ENCODE results near the gene RAB1B. TPM values are rescaled to one million over a fixed set of nuclear protein-coding genes. Genes with fewer than 3 reads are reported as not detected.

The RAB1B gene
- polyA plus RNA-seq (2013): 73.6 TPM

DNA sequence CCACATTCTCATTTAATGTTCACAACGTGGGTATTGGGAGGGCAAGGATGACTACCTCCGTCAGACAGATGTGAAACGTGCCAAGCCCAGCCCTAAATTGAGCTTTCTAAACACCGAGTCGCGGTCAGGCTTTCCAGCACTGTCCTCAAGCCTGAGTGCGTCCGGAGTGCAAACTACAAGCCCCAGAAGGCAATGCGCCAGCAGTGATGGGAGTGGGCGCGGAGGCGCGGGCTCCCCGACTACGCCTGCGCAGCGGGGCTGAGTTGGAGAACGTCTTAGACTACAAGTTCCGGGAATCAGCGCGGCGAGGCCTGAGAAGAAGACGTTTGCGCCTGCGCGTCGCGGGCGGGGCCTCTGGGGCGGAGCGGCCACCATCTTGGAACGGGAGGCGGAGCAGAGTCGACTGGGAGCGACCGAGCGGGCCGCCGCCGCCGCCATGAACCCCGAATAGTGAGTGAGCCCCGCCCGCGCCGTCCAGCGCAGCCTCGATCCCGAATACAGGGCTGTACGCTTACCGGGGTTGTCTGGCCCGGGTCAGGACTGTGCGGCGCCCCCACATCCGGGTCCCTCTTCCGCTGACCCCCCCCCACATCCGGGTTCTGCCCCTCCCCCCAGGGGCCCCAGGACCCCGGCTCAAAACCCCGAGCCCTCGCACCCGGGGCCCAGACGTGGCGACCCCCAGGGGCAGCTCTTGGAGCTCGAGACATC is at the start of gene RAB1B:
Gene RAB1B (plus strand): TSS at position 396 of the 708 bp plus-strand sequence. CDS start 41 bp downstream, at position 437.
- H3K36me3 ChIP-seq (ENCODE audit: control insufficient read depth in 4 of 4, insufficient read depth in 4 of 4, low read length in 3 of 4): peaks cover 11 to 27% (median 24%) of the 10 kb centered on the region in 4 experiments
- H3K4me3 ChIP-seq (ENCODE audit: control insufficient read depth in 1 of 7, extremely low read depth in 1 of 7, insufficient read depth in 4 of 7, low read depth in 2 of 7, low read length in 6 of 7): peak within 1 kb of the TSS; percentile 74 to 96 (median 89)
- ChIA-PET CTCF (interaction anchor here (0.7 to 5.6 kb wide), 4 partner anchors 9 to 195 kb away, joined by 3 to 36 read pairs (median 8); partner anchors contain the start of gene YIF1A), POLR2A (interaction anchor here (0.7 to 1.4 kb wide), 4 partner anchors 9 to 149 kb away, joined by 3 to 6 read pairs (median 4); no protein-coding TSS in a partner anchor)
- peak; percentile 99 for DNase-seq
- no peaks in the 10 kb centered on the region for H3K27me3 ChIP-seq (replicated peaks in 2 of 5; ENCODE audit: control insufficient read depth in 4 of 5, insufficient read depth in 5 of 5, low read length in 4 of 5)
- peak within 1 kb of the TSS; percentile 64 to 88 for H3K27ac ChIP-seq (ENCODE audit: insufficient read depth in 1 of 2, low read depth in 1 of 2, low read length in 2 of 2, poor library complexity in 1 of 2, severe bottlenecking in 2 of 2)
- H3K9me3 ChIP-seq (ENCODE audit: control extremely low read depth in 1 of 5, control insufficient read depth in 4 of 5, insufficient read depth in 2 of 5, low read depth in 1 of 5, low read length in 4 of 5): no peaks in the 10 kb centered on the region
- peaks cover 5 to 29% (median 26%) of the 10 kb centered on the region in 4 experiments for H3K4me1 ChIP-seq (ENCODE audit: control extremely low read depth in 1 of 4, control insufficient read depth in 4 of 4, insufficient read depth in 4 of 4, low read length in 3 of 4)
- WGBS (ENCODE audit: insufficient coverage): 0% methylated on average over 29 of the region's 64 CpGs

DNA sequence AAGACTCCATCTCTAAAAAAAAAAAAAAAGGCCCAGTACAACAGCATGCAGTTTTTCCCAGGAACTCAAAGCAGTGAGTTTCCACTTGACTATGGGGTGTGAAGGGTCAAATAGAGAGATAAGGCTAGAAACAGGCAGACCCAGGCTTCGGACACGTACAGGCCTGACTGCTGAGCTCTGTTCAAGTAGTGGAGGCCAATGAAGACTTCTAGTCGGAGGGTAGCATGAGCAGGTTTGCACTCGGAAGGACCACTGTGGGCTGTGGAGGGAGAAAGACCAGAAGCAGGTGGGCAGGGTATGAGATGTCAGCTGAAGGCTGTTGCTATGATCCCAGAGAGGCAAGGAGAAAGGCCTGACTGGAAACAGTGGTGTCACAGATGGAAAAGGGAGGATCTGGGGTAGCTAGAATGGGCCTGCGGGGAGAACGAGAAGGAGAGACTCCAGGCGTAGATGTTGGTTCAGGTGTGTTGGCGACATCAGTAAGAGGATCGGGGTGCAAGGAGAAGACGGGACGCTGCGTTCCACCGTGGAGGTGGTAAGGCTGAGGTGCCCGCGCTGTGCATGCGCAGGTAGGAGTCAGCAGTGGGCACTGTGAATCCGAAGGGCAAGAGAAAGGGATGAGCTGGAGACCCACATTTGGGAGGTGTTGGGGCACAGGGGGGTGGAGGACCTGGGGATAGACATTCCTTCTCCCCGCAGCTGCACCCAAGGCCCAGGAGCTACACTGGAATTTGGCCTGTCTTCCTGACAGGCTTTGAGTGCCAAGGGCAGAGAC is 49.4 kb upstream of the RAB1B start:
- H3K36me3 ChIP-seq (ENCODE audit: control insufficient read depth in 4 of 4, insufficient read depth in 4 of 4, low read length in 3 of 4): peaks cover 16 to 62% (median 36%) of the 10 kb centered on the region in 4 experiments
- H3K9me3 ChIP-seq (ENCODE audit: control extremely low read depth in 1 of 5, control insufficient read depth in 4 of 5, insufficient read depth in 2 of 5, low read depth in 1 of 5, low read length in 4 of 5): no peaks in the 10 kb centered on the region
- peaks cover 0 to 8% (median 2%) of the 10 kb centered on the region in 4 experiments for H3K4me1 ChIP-seq (ENCODE audit: control extremely low read depth in 1 of 4, control insufficient read depth in 4 of 4, insufficient read depth in 4 of 4, low read length in 3 of 4)
- CTCF ChIA-PET: interaction anchor here (1.1 to 8.0 kb wide), 5 partner anchors 9 to 65 kb away, joined by 3 to 100 read pairs (median 4); partner anchors contain the start of gene YIF1A
- 96% methylated on average over 16 of the region's 18 CpGs for WGBS (ENCODE audit: insufficient coverage)
- POLR2A ChIA-PET: no interaction called here
- no peaks in the 10 kb centered on the region for H3K27me3 ChIP-seq (replicated peaks in 2 of 5; ENCODE audit: control insufficient read depth in 4 of 5, insufficient read depth in 5 of 5, low read length in 4 of 5)
- H3K27ac ChIP-seq (ENCODE audit: insufficient read depth in 1 of 2, low read depth in 1 of 2, low read length in 2 of 2, poor library complexity in 1 of 2, severe bottlenecking in 2 of 2): no peak overlapping the region
- no peak for DNase-seq
- H3K4me3 ChIP-seq (ENCODE audit: control insufficient read depth in 1 of 7, extremely low read depth in 1 of 7, insufficient read depth in 4 of 7, low read depth in 2 of 7, low read length in 6 of 7): no peak overlapping the region

DNA sequence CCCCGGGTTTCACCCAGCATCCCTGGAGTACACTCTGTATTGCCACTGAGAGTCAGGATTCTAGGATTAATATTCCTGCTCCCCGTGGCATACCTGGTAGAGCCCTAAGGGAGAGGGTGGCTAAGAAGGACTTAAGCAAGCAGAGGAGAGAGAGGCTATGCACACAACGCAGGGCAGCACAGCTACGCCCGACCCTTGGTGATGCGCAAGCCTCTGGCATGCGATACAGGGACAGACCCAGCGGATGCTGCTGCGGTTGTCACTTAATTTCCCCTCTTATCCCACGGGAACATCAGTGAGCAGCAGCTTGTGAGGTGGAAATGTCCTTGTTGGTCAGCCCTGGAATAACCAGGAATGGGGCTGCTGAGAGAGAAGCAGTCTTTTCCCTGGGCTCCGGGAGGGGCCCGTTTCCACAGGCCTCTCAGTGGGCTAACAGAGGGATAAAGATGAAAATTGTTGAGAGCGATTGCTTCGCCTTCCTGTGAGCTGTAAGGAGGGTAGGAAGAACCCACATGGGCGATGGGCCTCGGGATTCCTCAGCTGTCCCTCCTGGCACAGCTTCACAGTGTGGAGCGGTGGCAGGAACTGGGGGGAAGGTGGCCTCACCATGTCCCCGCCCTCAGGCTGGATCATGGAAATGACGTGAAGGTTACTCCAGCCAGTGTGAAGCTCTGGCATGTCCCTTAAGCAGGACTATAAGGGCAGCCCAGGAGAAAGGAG is 48.4 kb upstream of the RAB1B start:
- Histone ChIP-seq H3K9me3 (ENCODE audit: control extremely low read depth in 1 of 5, control insufficient read depth in 4 of 5, insufficient read depth in 2 of 5, low read depth in 1 of 5, low read length in 4 of 5) (no peaks in the 10 kb centered on the region), H3K27me3 (replicated peaks in 2 of 5; ENCODE audit: control insufficient read depth in 4 of 5, insufficient read depth in 5 of 5, low read length in 4 of 5) (no peaks in the 10 kb centered on the region), H3K4me3 (ENCODE audit: control insufficient read depth in 1 of 7, extremely low read depth in 1 of 7, insufficient read depth in 4 of 7, low read depth in 2 of 7, low read length in 6 of 7) (no peak overlapping the region), H3K36me3 (ENCODE audit: control insufficient read depth in 4 of 4, insufficient read depth in 4 of 4, low read length in 3 of 4) (peaks cover 18 to 71% (median 41%) of the 10 kb centered on the region in 4 experiments), H3K4me1 (ENCODE audit: control extremely low read depth in 1 of 4, control insufficient read depth in 4 of 4, insufficient read depth in 4 of 4, low read length in 3 of 4) (peaks cover 0 to 8% (median 2%) of the 10 kb centered on the region in 4 experiments), H3K27ac (ENCODE audit: insufficient read depth in 1 of 2, low read depth in 1 of 2, low read length in 2 of 2, poor library complexity in 1 of 2, severe bottlenecking in 2 of 2) (no peak overlapping the region)
- ChIA-PET POLR2A (no interaction called here), CTCF (interaction anchor here (0.8 to 8.0 kb wide), 6 partner anchors 18 to 64 kb away, joined by 3 to 100 read pairs (median 3); partner anchors contain the start of gene YIF1A)
- 98% methylated on average over 18 of the region's 19 CpGs for WGBS (ENCODE audit: insufficient coverage)
- no peak for DNase-seq

DNA sequence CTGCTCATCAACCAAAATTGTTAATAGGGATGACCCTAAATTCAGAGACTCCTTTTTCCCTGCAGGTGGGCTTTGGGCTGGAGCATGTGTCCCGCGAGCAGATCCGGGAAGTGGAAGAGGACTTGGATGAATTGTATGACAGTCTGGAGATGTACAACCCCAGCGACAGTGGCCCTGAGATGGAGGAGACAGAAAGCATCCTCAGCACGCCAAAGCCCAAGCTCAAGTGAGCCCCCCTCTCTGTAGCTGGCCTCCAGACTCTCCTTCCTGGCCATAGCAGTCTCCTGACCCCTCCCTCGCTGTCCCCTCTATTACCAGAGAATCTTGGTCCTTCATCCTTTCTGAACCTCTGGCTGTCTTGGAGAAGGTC is 47.9 kb upstream of the RAB1B start:
- 94% methylated on average over 6 of the region's 6 CpGs for WGBS (ENCODE audit: insufficient coverage)
- Histone ChIP-seq H3K27ac (ENCODE audit: insufficient read depth in 1 of 2, low read depth in 1 of 2, low read length in 2 of 2, poor library complexity in 1 of 2, severe bottlenecking in 2 of 2) (no peak overlapping the region), H3K36me3 (ENCODE audit: control insufficient read depth in 4 of 4, insufficient read depth in 4 of 4, low read length in 3 of 4) (peaks cover 18 to 74% (median 41%) of the 10 kb centered on the region in 4 experiments), H3K9me3 (ENCODE audit: control extremely low read depth in 1 of 5, control insufficient read depth in 4 of 5, insufficient read depth in 2 of 5, low read depth in 1 of 5, low read length in 4 of 5) (no peaks in the 10 kb centered on the region), H3K4me1 (ENCODE audit: control extremely low read depth in 1 of 4, control insufficient read depth in 4 of 4, insufficient read depth in 4 of 4, low read length in 3 of 4) (peaks cover 0 to 8% (median 2%) of the 10 kb centered on the region in 4 experiments), H3K4me3 (ENCODE audit: control insufficient read depth in 1 of 7, extremely low read depth in 1 of 7, insufficient read depth in 4 of 7, low read depth in 2 of 7, low read length in 6 of 7) (no peak overlapping the region), H3K27me3 (replicated peaks in 2 of 5; ENCODE audit: control insufficient read depth in 4 of 5, insufficient read depth in 5 of 5, low read length in 4 of 5) (no peaks in the 10 kb centered on the region)
- POLR2A ChIA-PET: no interaction called here
- CTCF ChIA-PET: interaction anchor here (0.8 to 8.0 kb wide), 6 partner anchors 18 to 64 kb away, joined by 3 to 100 read pairs (median 3); partner anchors contain the start of gene YIF1A
- no peak for DNase-seq

DNA sequence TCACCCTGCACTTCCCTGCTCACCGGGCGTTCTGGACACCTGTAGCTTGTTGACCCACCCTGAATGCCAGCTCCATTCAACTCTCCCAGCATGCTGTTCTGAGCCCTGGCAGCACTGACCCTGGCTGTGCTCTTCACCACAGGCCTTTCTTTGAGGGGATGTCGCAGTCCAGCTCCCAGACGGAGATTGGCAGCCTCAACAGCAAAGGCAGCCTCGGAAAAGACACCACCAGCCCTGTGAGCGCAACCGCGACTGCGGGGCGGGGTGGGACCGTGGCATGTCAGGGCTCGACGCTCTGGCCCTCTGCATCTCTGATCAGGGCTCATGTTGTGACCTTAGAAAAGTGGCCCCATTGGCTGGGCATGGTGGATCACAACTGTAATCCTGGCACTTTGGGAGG is 47.4 kb upstream of the RAB1B start:
- Histone ChIP-seq H3K9me3 (ENCODE audit: control extremely low read depth in 1 of 5, control insufficient read depth in 4 of 5, insufficient read depth in 2 of 5, low read depth in 1 of 5, low read length in 4 of 5) (no peaks in the 10 kb centered on the region), H3K27me3 (replicated peaks in 2 of 5; ENCODE audit: control insufficient read depth in 4 of 5, insufficient read depth in 5 of 5, low read length in 4 of 5) (no peaks in the 10 kb centered on the region), H3K4me3 (ENCODE audit: control insufficient read depth in 1 of 7, extremely low read depth in 1 of 7, insufficient read depth in 4 of 7, low read depth in 2 of 7, low read length in 6 of 7) (no peak overlapping the region), H3K4me1 (ENCODE audit: control extremely low read depth in 1 of 4, control insufficient read depth in 4 of 4, insufficient read depth in 4 of 4, low read length in 3 of 4) (peaks cover 0 to 8% (median 2%) of the 10 kb centered on the region in 4 experiments), H3K36me3 (ENCODE audit: control insufficient read depth in 4 of 4, insufficient read depth in 4 of 4, low read length in 3 of 4) (peaks cover 17 to 73% (median 39%) of the 10 kb centered on the region in 4 experiments), H3K27ac (ENCODE audit: insufficient read depth in 1 of 2, low read depth in 1 of 2, low read length in 2 of 2, poor library complexity in 1 of 2, severe bottlenecking in 2 of 2) (no peak overlapping the region)
- no peak for DNase-seq
- ChIA-PET CTCF (interaction anchor here (0.8 to 8.0 kb wide), 6 partner anchors 17 to 63 kb away, joined by 3 to 100 read pairs (median 3); partner anchors contain the start of gene YIF1A), POLR2A (interaction anchor here (0.5 kb wide), 1 partner anchor 234 kb away, joined by 3 read pairs; no protein-coding TSS in a partner anchor)
- WGBS (ENCODE audit: insufficient coverage): 93% methylated on average over 13 of the region's 13 CpGs

DNA sequence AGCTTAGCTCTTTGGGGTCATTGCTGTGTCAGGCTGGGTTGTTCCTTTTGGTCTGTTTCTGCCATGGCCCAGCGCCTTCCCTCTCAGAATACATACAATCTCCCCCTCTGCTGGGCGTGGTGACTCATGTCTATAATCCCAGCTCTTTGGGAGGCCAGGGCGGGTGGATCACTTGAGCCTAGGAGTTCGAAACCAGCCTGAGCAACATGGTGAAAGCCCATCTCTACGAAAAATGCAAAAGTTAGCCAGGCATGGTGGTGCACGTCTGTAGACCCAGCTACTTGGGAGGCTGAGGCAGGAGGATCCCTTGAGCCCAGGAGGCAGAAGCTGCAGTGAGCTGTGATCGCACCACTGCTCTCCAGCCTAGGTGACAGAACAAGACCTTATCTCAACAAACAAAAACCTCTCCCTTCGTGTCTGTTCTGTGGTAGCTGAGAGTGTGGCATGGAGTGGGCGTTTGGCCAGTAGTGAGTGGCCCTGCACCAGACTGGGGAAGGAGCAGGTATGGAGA is 46.7 kb upstream of the RAB1B start:
- CTCF ChIA-PET: interaction anchor here (0.7 to 8.0 kb wide), 9 partner anchors 8 to 153 kb away, joined by 3 to 100 read pairs (median 4); partner anchors contain the start of gene YIF1A
- POLR2A ChIA-PET: interaction anchor here (0.5 kb wide), 2 partner anchors 233 to 367 kb away, joined by 3 to 4 read pairs; no protein-coding TSS in a partner anchor
- peak overlapping the region in 1 of 2 experiments; percentile 63 for H3K27ac ChIP-seq (ENCODE audit: insufficient read depth in 1 of 2, low read depth in 1 of 2, low read length in 2 of 2, poor library complexity in 1 of 2, severe bottlenecking in 2 of 2)
- no peak overlapping the region for H3K4me3 ChIP-seq (ENCODE audit: control insufficient read depth in 1 of 7, extremely low read depth in 1 of 7, insufficient read depth in 4 of 7, low read depth in 2 of 7, low read length in 6 of 7)
- peaks cover 11 to 70% (median 35%) of the 10 kb centered on the region in 4 experiments for H3K36me3 ChIP-seq (ENCODE audit: control insufficient read depth in 4 of 4, insufficient read depth in 4 of 4, low read length in 3 of 4)
- peaks cover 0 to 8% (median 2%) of the 10 kb centered on the region in 4 experiments for H3K4me1 ChIP-seq (ENCODE audit: control extremely low read depth in 1 of 4, control insufficient read depth in 4 of 4, insufficient read depth in 4 of 4, low read length in 3 of 4)
- no peaks in the 10 kb centered on the region for H3K9me3 ChIP-seq (ENCODE audit: control extremely low read depth in 1 of 5, control insufficient read depth in 4 of 5, insufficient read depth in 2 of 5, low read depth in 1 of 5, low read length in 4 of 5)
- DNase-seq: peak in 2 of 3 donors; percentile 7
- 99% methylated on average over 6 of the region's 9 CpGs for WGBS (ENCODE audit: insufficient coverage)
- H3K27me3 ChIP-seq (replicated peaks in 2 of 5; ENCODE audit: control insufficient read depth in 4 of 5, insufficient read depth in 5 of 5, low read length in 4 of 5): no peaks in the 10 kb centered on the region
